GM12878 (cell line): ENCODE results near the gene COMT. TPM values are rescaled to one million over a fixed set of nuclear protein-coding genes. Genes with fewer than 3 reads are reported as not detected.

Source experiments
- ATAC-seq: fragments of 200-7000 bp; cut with Tn5 transposase; 3 replicates; pipeline ENCODE4 v1.9.1; 2020; ENCODE audit warnings: mild to moderate bottlenecking, moderate library complexity
- BruUV-seq: library from RNA; stranded (reverse); fragments of 400-500 nt; replicated peaks from 2 replicates; lab custom pipeline; 2021; lab: Mats Ljungman, UMichigan
- CTCF ChIA-PET: fragments of 300-600 bp; sonication (Branson Sonifier 250); formaldehyde crosslinking; extraction: SDS; loops from one replicate; lab custom pipeline; 2021; ENCODE audit warnings: inconsistent platforms; lab: Yijun Ruan, JAX
- POLR2A ChIA-PET: fragments of 350-600 bp; formaldehyde crosslinking; extraction: SDS; loops from one replicate; lab custom pipeline; 2021; ENCODE audit warnings: inconsistent platforms; lab: Charles Lee
- RAD21 ChIA-PET: fragments of 300-600 bp; sonication (Branson Sonifier 250); formaldehyde crosslinking; loops from one replicate; lab custom pipeline; 2023; ENCODE audit warnings: antibody characterized with exemption; ENCODE audit not compliant: unreplicated experiment; lab: Charles Lee
- SMC1A ChIA-PET: fragments of 300-600 bp; sonication (Branson Sonifier 250); formaldehyde crosslinking; loops from one replicate; lab custom pipeline; 2023; ENCODE audit not compliant: unreplicated experiment, uncharacterized antibody; lab: Charles Lee
- DNase-seq: peaks from one replicate; pipeline ENCODE4 v3.0.0-alpha.2; 2011; ENCODE audit warnings: low read depth, low spot score
- FAIRE-seq: peaks from 3 replicates; lab custom pipeline; 2011; peaks lifted over from hg19 to GRCh38; lab: Jason Lieb, UNC
- H2AFZ ChIP-seq: 2 replicates; pipeline ENCODE4 v1.6.0; 2011; ENCODE audit warnings: low read depth, low read length, control low read depth; ENCODE audit not compliant: control insufficient read depth
- H3K27ac ChIP-seq: 2 replicates; pipeline ENCODE4 v1.5.1; 2011; ENCODE audit warnings: control low read depth; ENCODE audit not compliant: control insufficient read depth, insufficient read depth
- H3K27me3 ChIP-seq, 2 experiments: replicated peaks in 1 of 2; 2 replicates each; pipeline versions ENCODE4 v1.6.0 to v1.6.1; 2011; ENCODE audit warnings: low read length in 1 of 2; ENCODE audit not compliant: control insufficient read depth in 2 of 2, insufficient read depth in 2 of 2
- H3K36me3 ChIP-seq, 2 experiments: 2 replicates each; pipeline ENCODE4 v1.5.1; 2011; ENCODE audit warnings: low read length in 1 of 2; ENCODE audit not compliant: control insufficient read depth in 2 of 2, insufficient read depth in 2 of 2
- H3K4me1 ChIP-seq: 2 replicates; pipeline ENCODE4 v1.6.1; 2011; ENCODE audit warnings: mild to moderate bottlenecking, low read length, moderate library complexity, mixed read lengths; ENCODE audit not compliant: control insufficient read depth, insufficient read depth
- H3K4me2 ChIP-seq: 2 replicates; pipeline ENCODE4 v1.6.0; 2011; ENCODE audit warnings: control low read depth; ENCODE audit not compliant: control insufficient read depth, insufficient read depth
- H3K4me3 ChIP-seq: fragments of 200-600 bp; sonication (generic); 2 replicates; pipeline ENCODE4 v1.5.1; 2016
- H3K79me2 ChIP-seq: 2 replicates; pipeline ENCODE4 v1.6.0; 2011; ENCODE audit warnings: low read length; ENCODE audit not compliant: control insufficient read depth, insufficient read depth
- H3K9ac ChIP-seq: 2 replicates; pipeline ENCODE4 v1.8.0; 2011; ENCODE audit warnings: low read length, control low read depth, mixed read lengths; ENCODE audit not compliant: control insufficient read depth, insufficient read depth
- H3K9me3 ChIP-seq: replicated peaks from 3 replicates; pipeline ENCODE4 v1.5.1; 2011; ENCODE audit warnings: mild to moderate bottlenecking, low read length; ENCODE audit not compliant: control insufficient read depth, insufficient read depth
- H4K20me1 ChIP-seq: 2 replicates; pipeline ENCODE4 v1.6.0; 2011; ENCODE audit not compliant: control insufficient read depth, insufficient read depth
- CBX5 ChIP-seq: sonication (generic); IDR thresholded peaks from 2 replicates; pipeline ENCODE4 v1.6.1; 2016; ENCODE audit warnings: low read depth, moderate library complexity, mild to moderate bottlenecking, inconsistent platforms
- ESRRA ChIP-seq: IDR thresholded peaks from 2 replicates; pipeline ENCODE4 v1.6.1; 2012; ENCODE audit warnings: mild to moderate bottlenecking, low read length, improper control_type of control experiment
- NFYB ChIP-seq: IDR thresholded peaks from 2 replicates; pipeline ENCODE4 v1.6.1; 2011; ENCODE audit warnings: low read depth, mild to moderate bottlenecking, low read length, improper control_type of control experiment, moderate library complexity; ENCODE audit not compliant: insufficient read depth
- RAD51 ChIP-seq: fragments of 450-650 bp; IDR thresholded peaks from 2 replicates; pipeline ENCODE4 v1.6.1; 2016; ENCODE audit warnings: moderate library complexity, mild to moderate bottlenecking, inconsistent platforms
- SUPT20H ChIP-seq: IDR thresholded peaks from 2 replicates; pipeline ENCODE4 v1.6.1; 2011; ENCODE audit warnings: low read depth, mild to moderate bottlenecking, low read length, moderate library complexity, borderline replicate concordance; ENCODE audit not compliant: control insufficient read depth
- SUZ12 ChIP-seq: fragments of 200-600 bp; sonication (generic); IDR thresholded peaks from one replicate; pipeline ENCODE4 v1.6.1; 2018; ENCODE audit warnings: antibody characterized with exemption, mild to moderate bottlenecking; ENCODE audit not compliant: unreplicated experiment
- TAF1 ChIP-seq: IDR thresholded peaks from 2 replicates; pipeline ENCODE4 v1.6.1; 2011; ENCODE audit warnings: mild to moderate bottlenecking, low read depth, low read length, borderline replicate concordance
- WRNIP1 ChIP-seq: IDR thresholded peaks from 2 replicates; pipeline ENCODE4 v1.6.1; 2011; ENCODE audit warnings: low read depth, low read length, improper control_type of control experiment, borderline replicate concordance
- WGBS: methylation state at CpG from one replicate; pipeline ENCODE4 v1.1.6; 2016; ENCODE audit warnings: low lambda C conversion rate; ENCODE audit not compliant: insufficient replicate concordance, insufficient coverage; ENCODE audit errors: missing lambda C conversion rate; 5-methylcytosine and 5-hydroxymethylcytosine counted together
- in situ Hi-C: fragments of 300-500 bp; cut with MboI; formaldehyde crosslinking; loops from 9 replicates; pipeline ENCODE4 v1.14.3; 2018; ENCODE audit warnings: mixed read lengths
- intact Hi-C: fragments of 100-400 bp; cut with micrococcal nuclease; formaldehyde crosslinking; loops from one replicate; pipeline ENCODE4 v1.14.2; 2022; ENCODE audit not compliant: unreplicated experiment
- polyA plus RNA-seq, 11 experiments: library from polyadenylated mRNA; depleted of rRNA in 4 of 11; unstranded in 6 of 11; stranded (reverse) in 5 of 11; fragments of >200 nt; fragmentation: Nextera tagmentation in 4 of 11; fragmentation: Illumina TruSeq in 1 of 11; extraction: Ambion mirVana in 4 of 11; extraction: Trizol in 1 of 11; gene quantifications; 1 replicate in 1 of 11; 2 replicates in 10 of 11; pipeline versions ENCODE4 v1.2.1 to v1.2.3, GENCODE V29; 2011 to 2016; ENCODE audit warnings: inconsistent platforms in 2 of 11, missing spikeins in 2 of 11, low read depth in 1 of 11
- total RNA-seq, 4 experiments: library from RNA; depleted of rRNA in 3 of 4; stranded (reverse); fragments of >200 nt in 3 of 4; fragmentation: Illumina TruSeq in 1 of 4; extraction: Trizol in 1 of 4; gene quantifications; 2 replicates each; pipeline versions ENCODE4 v1.2.1 to v1.2.3, GENCODE V29; 2013 to 2021
- TF ChIP-seq, protein P1 (sequence below): IDR thresholded peaks from 2 replicates; pipeline ENCODE4 v1.6.1; 2012; ENCODE audit warnings: low read length, inconsistent platforms
- TF ChIP-seq, protein P2 (sequence below): fragments of 450-650 bp; formaldehyde crosslinking; IDR thresholded peaks from 2 replicates; pipeline ENCODE4 v1.4.0; 2022; ENCODE audit warnings: mild to moderate bottlenecking, moderate library complexity
- TF ChIP-seq, protein P3 (sequence below): fragments of 450-650 bp; IDR thresholded peaks from 2 replicates; pipeline ENCODE4 v1.6.1; 2017; ENCODE audit warnings: mild to moderate bottlenecking, moderate library complexity

COMT gene
- total and polyA plus RNA-seq, 10 of the 15 experiments (the other 5 are each of a cell fraction or from before 2014, with no cell fraction given) = 4.5 to 152 (median 66.1) TPM

DNA sequence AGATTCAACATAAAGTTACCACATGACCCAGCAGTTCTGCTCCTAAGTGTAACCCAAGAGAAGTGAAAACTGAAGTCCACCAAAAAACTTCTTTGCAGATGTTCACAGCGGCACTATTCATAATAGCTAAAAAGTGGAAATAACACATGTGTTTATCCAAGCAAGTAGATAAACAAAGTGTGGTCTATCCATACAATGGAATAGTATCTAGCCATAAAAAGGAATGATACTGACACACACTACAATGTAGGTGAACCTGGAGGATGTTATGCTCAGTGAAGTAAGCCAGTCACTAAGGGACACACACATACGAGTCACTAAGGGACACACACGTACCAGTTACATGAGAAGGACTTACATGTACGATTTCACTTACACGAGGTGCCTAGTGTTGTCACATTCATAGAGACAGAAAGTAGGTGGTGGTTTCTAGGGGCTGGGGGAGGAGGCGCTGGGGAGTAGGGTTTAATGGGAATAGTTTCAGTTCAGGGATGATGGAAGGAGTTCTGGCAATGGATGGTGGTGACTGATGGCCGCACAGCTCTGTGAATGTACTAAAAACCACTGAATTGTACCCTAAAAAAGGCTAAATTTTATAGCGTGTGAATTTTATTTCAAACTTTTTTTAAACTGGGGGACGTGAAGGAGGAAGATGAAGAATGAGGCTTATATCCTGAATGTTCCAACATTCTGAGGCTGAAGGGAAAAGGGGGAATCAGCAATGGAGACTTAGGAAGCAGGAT lies 27.2 kb upstream of the COMT start (continued):
- TF ChIP-seq NFYB = no peak
- no peak for TF ChIP-seq SUPT20H

DNA sequence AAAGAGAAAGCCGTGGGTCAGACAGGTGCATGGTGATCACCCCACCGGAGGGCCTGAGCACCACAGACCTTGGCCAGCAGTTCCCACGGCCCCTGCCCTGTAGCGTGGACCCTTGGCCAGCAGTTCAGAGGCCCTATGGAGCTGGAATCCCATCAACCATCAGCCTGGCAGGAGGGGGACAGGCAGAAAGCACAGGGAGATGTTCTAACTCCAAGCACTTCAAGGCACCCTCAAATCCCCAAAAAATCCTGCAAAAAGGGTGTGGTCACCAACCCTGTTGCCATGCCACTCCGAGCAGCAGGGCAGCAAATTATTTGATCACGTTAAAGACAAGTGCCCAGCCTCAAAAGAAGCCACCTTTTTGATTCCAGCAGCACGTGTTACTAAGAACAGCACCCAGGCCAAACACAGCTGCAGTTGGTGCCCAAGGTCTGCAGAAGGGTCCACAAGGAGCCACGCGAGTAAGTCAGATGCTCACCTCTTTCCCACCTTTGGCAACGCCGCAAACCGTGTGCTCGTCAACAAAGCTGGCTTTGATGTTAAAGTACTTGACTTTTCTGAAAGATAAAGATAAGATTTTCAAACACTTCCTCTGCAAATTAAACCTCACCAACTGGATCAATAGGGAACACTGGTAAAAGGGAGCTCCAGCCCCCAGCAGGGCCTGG lies 26.2 kb upstream of the COMT start:
- peaks cover 2 to 13% of the 10 kb centered on the region in 2 experiments; a peak in 3 of 4 replicates for H3K36me3 ChIP-seq
- SMC1A ChIA-PET = interaction anchor here (1.0 kb wide), 1 partner anchor 85 kb away, joined by 3 read pairs; no protein-coding TSS in a partner anchor
- TF ChIP-seq TAF1 = no peak
- TF ChIP-seq RAD51 = no peak
- TF ChIP-seq SUZ12 = no peak
- no peak for TF ChIP-seq WRNIP1
- no peak for TF ChIP-seq CBX5
- TF ChIP-seq, protein P1, sequence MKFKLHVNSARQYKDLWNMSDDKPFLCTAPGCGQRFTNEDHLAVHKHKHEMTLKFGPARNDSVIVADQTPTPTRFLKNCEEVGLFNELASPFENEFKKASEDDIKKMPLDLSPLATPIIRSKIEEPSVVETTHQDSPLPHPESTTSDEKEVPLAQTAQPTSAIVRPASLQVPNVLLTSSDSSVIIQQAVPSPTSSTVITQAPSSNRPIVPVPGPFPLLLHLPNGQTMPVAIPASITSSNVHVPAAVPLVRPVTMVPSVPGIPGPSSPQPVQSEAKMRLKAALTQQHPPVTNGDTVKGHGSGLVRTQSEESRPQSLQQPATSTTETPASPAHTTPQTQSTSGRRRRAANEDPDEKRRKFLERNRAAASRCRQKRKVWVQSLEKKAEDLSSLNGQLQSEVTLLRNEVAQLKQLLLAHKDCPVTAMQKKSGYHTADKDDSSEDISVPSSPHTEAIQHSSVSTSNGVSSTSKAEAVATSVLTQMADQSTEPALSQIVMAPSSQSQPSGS = no peak
- TF ChIP-seq, protein P2, sequence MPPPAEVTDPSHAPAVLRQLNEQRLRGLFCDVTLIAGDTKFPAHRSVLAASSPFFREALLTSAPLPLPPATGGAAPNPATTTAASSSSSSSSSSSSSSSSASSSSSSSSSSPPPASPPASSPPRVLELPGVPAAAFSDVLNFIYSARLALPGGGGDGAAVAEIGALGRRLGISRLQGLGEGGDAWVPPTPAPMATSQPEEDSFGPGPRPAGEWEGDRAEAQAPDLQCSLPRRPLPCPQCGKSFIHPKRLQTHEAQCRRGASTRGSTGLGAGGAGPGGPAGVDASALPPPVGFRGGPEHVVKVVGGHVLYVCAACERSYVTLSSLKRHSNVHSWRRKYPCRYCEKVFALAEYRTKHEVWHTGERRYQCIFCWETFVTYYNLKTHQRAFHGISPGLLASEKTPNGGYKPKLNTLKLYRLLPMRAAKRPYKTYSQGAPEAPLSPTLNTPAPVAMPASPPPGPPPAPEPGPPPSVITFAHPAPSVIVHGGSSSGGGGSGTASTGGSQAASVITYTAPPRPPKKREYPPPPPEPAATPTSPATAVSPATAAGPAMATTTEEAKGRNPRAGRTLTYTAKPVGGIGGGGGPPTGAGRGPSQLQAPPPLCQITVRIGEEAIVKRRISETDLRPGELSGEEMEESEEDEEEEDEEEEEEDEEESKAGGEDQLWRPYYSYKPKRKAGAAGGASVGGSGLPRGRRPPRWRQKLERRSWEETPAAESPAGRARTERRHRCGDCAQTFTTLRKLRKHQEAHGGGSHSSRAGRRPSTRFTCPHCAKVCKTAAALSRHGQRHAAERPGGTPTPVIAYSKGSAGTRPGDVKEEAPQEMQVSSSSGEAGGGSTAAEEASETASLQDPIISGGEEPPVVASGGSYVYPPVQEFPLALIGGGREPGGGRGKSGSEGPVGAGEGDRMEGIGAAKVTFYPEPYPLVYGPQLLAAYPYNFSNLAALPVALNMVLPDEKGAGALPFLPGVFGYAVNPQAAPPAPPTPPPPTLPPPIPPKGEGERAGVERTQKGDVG (CRISPR knock-in tag) = no peak
- TF ChIP-seq, protein P3, sequence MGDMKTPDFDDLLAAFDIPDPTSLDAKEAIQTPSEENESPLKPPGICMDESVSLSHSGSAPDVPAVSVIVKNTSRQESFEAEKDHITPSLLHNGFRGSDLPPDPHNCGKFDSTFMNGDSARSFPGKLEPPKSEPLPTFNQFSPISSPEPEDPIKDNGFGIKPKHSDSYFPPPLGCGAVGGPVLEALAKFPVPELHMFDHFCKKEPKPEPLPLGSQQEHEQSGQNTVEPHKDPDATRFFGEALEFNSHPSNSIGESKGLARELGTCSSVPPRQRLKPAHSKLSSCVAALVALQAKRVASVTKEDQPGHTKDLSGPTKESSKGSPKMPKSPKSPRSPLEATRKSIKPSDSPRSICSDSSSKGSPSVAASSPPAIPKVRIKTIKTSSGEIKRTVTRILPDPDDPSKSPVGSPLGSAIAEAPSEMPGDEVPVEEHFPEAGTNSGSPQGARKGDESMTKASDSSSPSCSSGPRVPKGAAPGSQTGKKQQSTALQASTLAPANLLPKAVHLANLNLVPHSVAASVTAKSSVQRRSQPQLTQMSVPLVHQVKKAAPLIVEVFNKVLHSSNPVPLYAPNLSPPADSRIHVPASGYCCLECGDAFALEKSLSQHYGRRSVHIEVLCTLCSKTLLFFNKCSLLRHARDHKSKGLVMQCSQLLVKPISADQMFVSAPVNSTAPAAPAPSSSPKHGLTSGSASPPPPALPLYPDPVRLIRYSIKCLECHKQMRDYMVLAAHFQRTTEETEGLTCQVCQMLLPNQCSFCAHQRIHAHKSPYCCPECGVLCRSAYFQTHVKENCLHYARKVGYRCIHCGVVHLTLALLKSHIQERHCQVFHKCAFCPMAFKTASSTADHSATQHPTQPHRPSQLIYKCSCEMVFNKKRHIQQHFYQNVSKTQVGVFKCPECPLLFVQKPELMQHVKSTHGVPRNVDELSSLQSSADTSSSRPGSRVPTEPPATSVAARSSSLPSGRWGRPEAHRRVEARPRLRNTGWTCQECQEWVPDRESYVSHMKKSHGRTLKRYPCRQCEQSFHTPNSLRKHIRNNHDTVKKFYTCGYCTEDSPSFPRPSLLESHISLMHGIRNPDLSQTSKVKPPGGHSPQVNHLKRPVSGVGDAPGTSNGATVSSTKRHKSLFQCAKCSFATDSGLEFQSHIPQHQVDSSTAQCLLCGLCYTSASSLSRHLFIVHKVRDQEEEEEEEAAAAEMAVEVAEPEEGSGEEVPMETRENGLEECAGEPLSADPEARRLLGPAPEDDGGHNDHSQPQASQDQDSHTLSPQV = no peak
- TF ChIP-seq ESRRA = no peak

More for the DNA sequence above, 26.2 kb upstream of the COMT start:
- FAIRE-seq = no peak
- Histone ChIP-seq H4K20me1 (no peaks in the 10 kb centered on the region), H3K4me2 (no peak overlapping the region), H3K9ac (no peak overlapping the region), H2AFZ (no peak overlapping the region), H3K27ac (no peak overlapping the region), H3K79me2 (no peaks in the 10 kb centered on the region), H3K27me3 (no peaks in the 10 kb centered on the region), H3K9me3 (no peaks in the 10 kb centered on the region), H3K4me1 (no peaks in the 10 kb centered on the region), H3K4me3 (no peak overlapping the region)
- ATAC-seq = no peak
- DNase-seq = no peak
- ChIA-PET RAD21 (no interaction called here), CTCF (interaction anchor here (0.6 to 1.8 kb wide), 3 partner anchors 38 to 185 kb away, joined by 3 to 6 read pairs (median 4); no protein-coding TSS in a partner anchor), POLR2A (no interaction called here)
- in situ Hi-C loops (loop anchor here (5.0 kb wide), 1 partner anchor 183 kb away; no protein-coding TSS in a partner anchor), intact Hi-C loops (no loop called here)
- 86% methylated on average over 13 of the region's 13 CpGs for WGBS
- no TSS peak for BruUV-seq
